Gastrocnemius medialis (tissue), 4 donors: ENCODE measurements around the gene SRRM3.
"Not testable (repeated sequence)": the region's sequence is repeated elsewhere in the genome, so short reads cannot be mapped to it uniquely, and the experiment has no call there.

Experiments
- CTCF ChIP-seq, 5 experiments: fragments of 450-650 bp in 3 of 5; fragments of 200-600 bp in 2 of 5; sonication (generic) in 2 of 5; IDR thresholded peaks in 4 of 5; conservative IDR thresholded peaks in 1 of 5; 1 replicate in 4 of 5; 2 replicates in 1 of 5; pipeline ENCODE4 v1.5.1; 2016 to 2019; ENCODE audit warnings: antibody characterized with exemption in 5 of 5, mild to moderate bottlenecking in 3 of 5, moderate library complexity in 3 of 5
- POLR2A ChIP-seq, 2 donors: fragments of 450-650 bp; IDR thresholded peaks; one replicate each; pipeline ENCODE4 v1.6.1; 2017; ENCODE audit warnings: antibody characterized with exemption in 2 of 2, mild to moderate bottlenecking in 2 of 2, moderate library complexity in 2 of 2

GRCh38 chr7:76176951-76177350 is 24.7 kb upstream of the SRRM3 start:
- not testable (repeated sequence) for TF ChIP-seq POLR2A (IDR thresholded peaks at IDR 0.05); CTCF (IDR thresholded peaks at IDR 0.05 in 4 of 5, conservative IDR thresholded peaks at IDR 0.05 in 1 of 5)
